CD4-positive, alpha-beta T cell treated with Interleukin-10 for 1 hour (primary cell): ENCODE data around the gene ACSM6.

Experiments
- DNase-seq: peaks from one replicate; pipeline ENCODE4 v3.0.0-alpha.2; 2020

The ACSM6 gene

DNA sequence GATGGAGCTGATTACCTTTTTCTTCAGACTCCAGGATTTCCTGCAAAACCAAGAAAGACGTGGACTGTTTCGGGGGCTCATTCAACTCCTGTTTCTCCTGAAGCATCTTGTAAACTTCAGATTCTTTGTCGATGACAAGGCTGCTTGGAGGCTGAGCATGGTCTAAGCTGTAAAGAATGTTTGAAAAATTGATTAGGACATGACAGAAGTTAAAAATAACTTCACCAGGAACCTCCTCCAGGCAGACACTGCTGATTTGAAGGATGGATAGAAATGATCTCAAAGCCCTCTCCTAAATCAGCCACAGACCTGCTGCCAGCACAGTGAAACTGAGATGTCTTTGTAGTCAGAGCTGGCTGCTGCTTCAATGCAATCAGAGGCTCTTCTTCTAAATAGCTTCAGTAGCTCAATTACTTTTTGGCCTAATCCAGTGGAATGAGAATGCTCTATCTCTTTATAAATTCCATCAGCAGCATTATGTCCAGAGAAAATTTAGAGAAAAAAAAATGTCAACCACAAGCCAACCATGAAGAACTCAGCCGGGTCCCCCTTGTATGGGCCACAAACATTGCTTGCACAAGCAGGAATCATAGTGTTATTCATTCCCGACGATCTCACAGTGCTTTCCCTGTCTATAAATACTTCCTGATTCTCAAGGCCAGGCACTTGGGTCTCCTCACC lies 53.3 kb downstream of the ACSM6 start:
- no peak for DNase-seq

DNA sequence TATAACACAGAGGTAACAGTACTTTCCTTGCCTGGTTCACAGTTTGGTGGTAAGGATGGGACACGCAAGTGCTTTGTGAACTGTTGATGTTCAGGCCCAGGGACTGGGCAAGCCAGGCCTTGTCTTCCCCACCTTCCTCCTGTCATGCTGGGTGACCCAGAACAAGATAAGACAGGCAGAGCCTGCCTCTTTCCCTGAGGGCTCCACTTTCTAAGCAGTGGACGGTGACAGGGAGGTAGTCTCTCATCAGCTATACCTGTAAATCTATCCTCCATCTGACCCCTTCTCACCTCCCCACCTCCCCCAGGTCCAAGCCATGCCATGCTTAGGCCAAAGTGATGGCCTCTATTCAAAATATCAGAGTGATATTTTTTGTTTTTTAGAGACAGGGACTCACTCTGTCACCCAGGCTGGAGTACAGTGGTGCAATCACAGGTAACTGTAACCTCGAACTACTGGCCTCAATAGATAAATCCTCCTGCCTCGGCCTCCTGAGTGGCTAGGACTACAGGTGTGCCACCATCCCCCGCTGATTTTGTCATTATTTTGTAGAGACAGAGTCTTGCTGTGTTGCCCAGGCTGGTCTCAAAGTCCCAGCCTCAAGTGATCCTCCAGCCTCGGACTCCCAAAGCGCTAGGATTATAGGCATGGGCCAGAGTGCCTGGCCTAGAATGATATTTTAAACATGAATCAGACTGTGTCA lies 54.0 kb downstream of the ACSM6 start:
- DNase-seq: no peak

DNA sequence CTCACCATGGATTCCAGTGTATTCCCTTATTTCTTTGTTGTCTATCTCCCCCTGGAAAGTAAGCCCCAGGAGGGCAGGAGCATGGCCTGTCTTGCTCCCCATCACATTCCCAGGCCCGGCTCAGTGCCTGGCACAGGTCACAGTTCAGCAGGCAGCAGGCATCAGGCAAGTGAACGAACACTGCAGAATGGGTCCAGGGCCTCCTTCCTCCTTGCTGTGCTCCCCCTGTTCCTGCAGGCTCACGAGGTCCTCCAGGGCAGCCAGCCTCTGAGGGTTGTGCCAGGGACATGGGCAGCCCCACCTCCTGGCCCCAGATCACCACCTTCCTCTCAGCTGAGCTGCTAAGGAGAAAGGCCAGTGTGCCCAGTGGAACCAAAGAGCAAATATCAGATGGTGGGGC lies 55.0 kb downstream of the ACSM6 start:
- no peak for DNase-seq

DNA sequence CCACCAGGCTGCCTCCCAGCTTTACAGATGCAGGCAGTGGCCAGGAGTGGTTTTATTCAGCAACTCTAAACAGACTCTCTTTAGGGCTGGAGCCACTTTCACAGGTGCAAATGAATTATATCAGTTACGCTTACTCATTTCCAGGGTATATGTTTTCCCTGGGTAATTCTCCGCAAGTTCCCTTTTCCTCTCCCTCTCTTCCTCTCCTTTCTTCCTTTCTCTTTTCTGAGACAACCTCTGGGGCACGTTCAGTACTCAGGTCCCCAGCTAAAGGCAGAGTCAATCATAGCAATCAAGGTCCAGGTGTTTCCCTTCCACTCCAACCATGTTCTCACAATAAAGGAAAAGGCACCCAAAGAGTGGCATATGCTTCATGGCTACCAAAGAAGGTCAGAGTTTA lies 55.4 kb downstream of the ACSM6 start:
- no peak for DNase-seq

DNA sequence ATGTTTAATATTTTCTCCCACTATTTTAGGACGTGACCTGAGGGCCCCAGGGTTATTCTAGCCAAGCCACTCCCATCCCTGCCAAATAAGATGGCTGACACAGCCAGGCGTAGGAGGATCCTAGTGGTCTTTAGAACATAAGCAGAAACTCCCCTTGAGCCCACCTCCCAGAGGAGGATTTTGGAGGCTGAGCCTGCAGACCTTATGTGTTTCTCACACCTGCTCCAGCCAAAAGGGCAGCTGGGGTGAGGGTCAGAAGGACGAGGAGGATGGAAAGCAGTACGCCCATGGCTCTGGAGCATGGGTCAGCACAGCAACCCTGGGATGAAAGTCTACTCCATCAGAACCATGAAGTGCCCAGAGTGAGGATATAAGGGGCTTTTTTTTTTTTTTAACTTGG lies 56.8 kb downstream of the ACSM6 start:
- DNase-seq: no peak

DNA sequence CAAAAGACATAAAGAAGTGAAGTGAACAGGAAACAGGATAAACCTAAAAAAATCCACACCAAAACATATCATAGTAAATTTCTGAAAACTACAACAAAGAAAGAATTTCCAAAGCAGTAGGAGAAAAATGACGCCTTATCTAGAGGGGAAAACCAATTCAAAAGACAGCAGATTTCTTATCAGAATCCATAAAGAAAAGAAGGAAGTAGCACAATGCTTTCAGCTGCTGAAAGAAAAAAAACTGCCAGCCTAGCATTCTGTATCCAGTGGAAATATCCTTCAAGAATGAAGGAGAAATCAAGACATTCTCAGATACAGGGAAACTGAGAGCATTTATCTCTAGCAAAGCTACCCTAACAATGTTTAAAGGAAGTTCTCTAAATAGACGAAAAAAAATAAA lies 59.0 kb downstream of the ACSM6 start:
- no peak for DNase-seq

DNA sequence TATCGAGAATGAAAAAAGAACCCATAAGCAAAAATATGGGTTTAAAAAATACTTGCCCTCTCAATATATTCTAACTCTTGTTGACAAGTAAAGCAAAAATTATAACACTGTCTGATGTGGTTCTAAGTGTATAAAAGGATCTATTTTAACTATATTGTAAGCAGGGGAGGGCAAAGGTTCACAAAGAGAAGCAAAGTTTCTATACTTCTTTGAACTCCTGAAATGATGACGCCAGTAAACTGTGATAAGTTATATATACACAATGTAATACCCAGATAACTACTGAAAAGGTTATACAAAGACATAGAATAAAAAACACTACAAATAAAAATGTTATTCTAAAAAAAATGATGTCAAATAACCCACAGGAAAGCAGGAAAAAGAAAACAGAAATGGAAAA lies 59.6 kb downstream of the ACSM6 start:
- DNase-seq: no peak

DNA sequence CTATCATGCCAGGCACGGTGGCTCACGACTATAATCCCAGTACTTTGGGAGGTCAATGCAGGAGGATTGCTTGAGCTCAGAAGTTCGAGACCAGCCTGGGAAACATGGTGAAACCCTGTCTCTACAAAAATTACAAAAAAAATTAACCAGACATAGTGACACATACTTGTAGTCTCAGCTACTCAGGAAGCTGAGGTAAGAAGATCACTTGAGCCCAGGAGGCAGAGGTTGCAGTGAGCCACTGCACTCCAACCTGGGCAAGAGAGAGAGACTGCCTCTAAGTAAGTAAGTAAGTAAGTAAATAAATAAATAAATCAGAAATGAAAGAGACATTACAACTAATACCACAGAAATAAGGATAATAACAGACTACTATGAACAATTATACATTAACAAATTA lies 60.6 kb downstream of the ACSM6 start:
- DNase-seq: no peak

DNA sequence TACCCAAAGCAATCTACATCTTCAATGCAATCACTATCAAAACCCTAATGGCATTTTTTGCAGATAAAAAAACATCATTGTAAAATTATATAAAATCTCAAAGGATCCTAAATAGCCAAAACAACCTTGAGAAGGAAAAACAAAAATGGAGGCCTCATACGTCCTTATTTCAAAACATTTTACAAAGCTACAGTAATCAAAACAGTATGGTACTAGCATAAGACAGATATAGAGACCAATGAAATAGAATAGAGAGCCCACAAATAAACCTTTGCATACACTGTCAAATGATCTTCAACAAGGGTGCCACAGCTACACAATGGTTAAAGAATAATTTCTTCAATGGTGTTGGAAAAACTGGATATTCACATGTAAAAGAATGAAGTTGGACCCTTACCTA lies 62.2 kb downstream of the ACSM6 start:
- no peak for DNase-seq

DNA sequence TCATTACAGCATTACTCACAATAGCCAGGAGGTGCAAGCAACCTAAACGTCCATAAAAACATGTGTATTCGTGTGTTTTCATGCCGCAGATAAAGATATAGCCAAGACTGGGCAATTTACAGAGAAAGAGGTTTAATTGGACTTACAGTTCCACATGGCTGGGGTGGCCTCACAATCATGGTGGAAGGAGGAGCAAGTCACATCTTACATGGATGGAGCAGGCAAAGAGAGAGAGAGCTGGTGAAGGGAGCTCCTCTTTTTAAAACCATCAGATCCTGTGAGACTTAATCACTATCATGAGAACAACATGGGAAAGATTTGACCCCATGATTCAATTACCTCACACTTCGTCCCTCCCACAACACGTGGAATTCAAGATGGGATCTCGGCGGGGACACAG lies 63.8 kb downstream of the ACSM6 start:
- DNase-seq: no peak

DNA sequence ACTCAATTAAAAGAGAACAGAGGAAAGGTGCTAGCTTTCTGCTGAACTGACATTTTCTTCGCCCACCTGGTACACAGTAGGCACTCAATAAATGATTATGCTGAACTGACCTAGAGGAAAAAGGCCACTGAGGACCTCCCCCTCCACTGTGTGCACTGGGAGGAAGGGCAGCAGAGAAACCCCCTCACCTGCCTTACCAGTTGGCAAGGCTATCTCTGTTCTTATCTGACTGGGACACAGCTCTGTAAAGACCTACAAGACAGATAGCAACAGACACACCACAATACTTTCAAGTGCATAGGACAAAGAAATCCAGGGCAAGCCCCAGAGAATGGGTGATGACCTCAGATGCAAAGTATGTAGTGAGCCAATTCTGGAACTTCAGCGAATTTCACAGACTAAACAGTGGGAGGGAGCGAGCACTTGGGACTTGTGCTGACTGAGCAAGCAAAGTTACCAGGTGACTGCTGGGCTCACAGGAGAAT lies 66.4 kb downstream of the ACSM6 start:
- DNase-seq: no peak

DNA sequence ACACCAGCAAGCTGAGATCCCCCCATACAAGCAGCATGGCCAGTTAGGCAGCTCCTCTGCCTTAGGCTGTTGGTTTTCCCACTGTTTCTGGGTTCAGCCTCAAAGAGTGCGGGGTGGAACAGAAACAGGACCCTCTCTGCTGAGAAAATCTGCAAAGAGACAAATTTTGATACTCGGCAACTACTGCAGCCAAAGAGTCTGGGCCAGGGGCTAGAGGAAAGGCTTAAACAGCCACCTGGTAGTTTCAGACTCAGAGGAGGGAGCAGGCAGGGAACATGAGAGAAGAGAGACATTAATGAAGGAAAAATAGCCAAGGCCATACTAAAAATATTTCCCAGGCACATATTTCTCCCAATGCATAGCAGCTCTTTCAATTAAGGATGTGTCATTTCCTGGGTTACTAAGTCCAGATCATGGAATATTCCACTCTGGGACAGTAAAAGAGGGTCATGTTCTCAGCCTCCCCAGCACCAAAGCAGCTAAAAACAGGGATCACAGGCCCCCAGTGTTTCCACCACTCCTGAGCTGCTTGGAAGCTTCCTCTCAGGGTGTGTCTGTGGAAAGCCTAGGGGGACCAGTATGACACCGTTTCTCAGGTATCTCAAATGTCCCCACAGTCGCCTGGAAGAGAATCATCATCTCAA lies 67.0 kb downstream of the ACSM6 start:
- no peak for DNase-seq

DNA sequence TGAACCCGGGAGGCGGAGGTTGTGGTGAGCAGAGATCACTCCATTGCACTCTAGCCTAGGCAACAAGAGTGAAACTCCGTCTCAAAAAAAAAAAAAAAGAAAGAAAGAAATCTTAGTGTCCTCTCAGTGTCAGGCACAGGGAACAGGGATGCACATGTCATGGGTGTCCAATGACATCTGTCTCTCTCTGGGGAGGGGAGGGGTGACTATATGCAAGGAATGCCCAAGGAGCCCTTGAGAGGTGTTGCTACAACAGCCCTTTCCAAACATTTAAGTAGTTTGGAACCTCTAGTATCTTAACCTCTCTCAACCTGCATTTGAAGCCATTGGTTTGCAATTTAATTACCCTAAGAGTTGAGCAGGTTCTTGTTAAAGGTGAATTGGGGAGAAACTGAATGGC lies 67.9 kb downstream of the ACSM6 start:
- no peak for DNase-seq

DNA sequence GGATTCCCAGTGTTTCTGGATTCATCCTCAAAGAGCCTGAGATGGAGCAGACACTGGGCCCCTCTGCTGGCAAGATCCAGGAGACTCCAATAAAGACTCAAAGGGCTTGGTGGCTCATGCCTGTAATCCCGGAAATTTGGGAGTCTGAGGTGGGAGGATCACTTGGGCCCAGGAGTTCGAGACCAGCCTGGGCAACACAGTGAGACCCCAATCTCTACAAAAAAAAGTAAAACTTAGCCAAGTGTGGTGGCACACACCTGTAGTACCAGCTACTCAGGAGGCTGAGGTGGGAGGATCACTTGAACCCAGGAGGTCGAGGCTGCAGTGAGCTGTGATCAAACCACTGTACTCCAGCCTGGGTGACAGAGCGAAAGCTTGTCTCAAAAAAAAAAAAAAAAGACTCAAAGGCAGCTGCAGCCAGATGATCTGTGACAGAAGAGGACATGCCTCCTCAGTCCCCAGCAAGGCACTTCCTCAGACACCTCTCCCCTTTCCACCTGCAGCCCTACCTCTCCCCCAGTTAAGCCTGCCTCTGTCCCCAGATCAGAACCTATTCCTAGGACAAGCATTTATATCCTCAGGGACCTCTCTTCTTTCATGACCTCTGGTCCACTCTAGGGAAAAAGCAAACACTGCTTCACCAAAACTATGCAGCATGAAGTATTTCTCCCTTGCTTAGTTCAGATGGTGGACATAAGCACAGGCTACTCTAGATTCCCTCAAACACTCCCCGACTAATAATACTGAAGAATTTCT lies 68.9 kb downstream of the ACSM6 start:
- DNase-seq: no peak

DNA sequence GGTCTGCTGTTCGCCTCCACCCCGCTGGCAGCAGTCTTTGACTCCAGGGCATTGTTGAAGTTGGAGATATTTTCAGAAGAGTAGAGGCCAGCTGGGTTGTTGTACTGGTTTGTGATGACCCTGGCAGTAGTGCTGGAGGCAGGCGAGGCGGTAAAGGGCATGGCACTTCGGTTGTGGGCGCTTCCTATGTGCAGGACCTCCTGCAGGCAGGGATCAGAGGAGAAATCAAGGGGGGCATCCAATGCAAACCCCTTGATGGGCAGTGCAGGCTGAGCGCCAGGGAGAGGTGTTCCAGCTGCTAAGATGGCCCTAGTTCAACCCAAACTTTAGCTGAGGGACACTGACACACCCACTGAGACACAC lies 69.8 kb downstream of the ACSM6 start:
- no peak for DNase-seq

DNA sequence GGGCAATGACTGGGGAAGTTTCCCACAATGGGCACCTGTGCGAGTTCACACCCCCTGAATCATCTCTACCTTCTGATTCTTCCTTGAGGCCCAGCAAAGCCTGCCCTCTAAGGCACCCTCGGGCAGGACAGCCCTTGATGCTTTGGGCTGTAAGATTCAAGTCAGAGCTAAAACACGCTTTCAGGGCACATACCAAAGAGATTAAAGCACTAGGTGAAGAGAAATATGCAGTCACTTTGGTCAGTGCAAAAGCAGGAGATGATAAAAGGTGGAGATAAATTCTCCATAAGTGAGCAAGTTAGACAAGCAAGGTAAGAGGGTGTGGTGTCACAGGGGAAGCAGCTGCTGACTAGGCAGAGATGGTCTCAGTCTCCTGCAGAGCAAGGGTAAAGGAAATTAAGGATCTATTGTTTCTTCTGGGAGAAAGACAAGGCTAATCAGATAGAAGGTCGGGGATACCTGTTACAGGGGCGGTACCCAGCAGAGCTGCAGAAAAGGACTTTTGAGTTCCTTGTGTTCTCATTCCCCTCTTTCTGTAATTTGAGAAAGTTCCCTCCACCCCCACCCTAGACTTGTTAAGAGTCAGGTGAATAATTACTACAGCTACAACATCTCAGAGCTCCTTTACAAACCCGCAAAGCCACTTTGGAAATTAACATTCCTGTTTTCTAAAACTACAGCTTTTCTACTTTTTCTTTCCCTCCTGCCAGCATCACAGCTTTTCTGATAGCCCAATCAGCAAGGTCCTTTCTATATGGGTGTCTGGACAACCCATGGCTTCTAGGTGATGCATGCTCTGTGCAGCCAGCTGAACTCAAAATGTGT lies 70.4 kb downstream of the ACSM6 start:
- no peak for DNase-seq

DNA sequence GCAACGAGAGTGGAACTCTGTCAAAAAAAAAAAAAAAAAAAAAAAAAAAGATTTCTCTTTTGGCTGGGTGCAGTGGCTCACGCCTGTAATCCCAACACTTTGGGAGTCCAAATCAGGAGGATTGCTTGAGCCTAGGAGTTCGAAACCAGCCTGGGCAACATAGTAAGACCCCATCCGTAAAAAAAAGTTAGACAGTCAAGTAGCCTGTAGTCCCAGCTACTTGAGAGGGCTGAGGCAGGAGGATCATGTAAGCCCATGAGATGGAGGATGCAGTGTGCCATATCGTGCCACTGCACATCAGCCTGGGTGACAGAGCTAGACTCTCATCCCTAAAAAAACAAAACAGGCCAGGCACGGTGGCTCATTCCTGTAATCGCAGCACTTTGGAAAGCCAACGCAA lies 71.5 kb downstream of the ACSM6 start:
- no peak for DNase-seq

DNA sequence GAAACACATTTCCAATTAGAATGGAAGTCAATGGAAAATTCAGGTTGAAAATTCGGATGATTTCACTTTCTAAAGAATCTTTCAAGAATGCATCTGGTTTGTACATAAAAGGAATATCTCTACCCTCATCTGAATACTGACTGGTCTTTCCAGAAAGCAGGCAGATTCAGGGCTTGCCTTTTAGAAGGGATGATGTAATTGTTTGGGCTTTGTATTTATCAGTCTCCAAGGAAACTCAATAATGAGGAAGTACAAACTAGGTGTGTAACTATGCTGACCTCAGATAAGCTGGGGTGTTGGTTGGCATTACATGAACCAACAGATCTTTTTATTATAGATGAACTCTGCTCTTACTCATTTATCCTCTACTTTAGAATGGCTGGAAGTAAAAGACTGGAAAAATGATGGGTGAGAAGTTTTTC lies 72.6 kb downstream of the ACSM6 start:
- peak; percentile 25 for DNase-seq

DNA sequence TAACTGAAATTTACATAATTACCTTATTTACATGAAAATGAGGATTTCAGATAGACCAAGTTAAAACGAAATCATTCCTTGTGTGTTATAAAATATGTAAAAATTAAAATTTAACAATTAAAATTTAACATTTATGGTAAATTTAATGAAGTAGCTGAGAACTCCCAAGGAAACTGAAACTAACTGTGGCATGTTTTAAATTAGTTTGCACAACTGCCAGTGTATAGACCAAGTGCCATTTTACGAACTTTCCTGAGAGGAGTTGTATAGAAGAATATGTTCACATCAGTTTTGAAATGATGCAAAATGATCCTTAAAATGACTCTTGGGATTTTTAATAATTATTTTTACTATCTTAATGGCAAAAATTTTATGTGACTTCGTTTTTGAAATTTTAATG lies 73.2 kb downstream of the ACSM6 start:
- DNase-seq: no peak

DNA sequence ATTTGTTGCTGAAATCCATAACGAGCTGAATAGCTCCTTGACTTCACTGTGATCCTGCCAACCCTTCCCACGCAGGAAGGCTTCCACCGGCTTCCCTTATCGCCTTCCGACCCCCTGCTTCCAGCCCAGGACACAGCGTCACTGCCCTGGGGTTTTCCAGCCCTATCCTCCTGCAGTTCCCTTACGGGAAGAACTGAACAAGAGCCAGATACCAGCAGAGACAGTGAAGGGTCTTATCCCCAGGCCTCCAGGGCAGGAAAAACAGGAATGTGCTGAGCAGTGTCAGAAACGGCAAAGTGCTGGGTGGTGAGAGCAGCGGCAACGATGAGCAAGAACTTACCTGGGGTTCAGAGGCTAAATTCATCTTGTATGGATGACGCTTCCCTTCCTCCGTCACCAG lies 74.4 kb downstream of the ACSM6 start:
- DNase-seq: no peak

DNA sequence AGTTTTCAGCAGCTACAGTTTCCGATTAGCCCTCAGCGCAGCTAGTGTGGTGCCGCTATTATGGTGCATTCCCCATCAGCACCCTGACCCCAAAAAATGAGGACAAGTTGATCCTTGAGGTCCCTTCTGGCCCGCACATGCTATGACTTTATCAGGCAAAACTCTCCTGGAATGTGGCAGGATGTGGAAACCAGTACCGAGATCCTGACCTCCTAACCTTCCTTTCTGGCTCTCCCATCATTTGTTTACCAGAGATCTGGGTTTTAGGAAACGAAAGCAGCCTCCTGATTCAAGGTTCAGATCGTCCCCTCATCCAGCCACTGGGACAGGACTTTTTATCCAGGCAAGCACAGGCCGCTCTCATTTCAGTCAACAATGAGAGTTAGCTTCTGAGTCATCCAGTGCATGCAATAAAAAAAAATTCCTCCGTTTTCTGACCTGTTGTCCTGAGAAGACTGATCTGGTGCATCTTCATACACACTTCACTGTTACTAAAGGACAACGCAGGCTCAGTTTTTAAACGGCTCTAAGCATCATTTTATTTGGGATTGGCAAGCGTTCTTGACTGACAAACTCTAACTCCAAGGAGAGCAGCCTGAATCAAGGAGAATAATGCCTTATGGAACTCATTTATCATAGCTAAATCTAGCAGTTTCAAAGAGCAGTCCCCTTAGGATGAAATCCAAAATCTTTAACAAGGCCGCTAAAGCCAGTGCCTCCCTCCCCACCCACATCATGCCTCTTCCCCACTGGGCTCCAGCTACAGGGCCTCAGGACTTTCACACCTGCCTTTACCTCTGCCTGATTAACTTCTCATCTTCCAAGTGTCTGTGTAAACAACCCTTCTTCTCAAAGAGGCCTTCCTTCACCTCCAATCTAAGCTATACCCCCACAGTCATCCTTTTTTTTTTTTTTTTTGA lies 79.6 kb downstream of the ACSM6 start:
- no peak for DNase-seq
